Glutamatergic neuron (in vitro differentiated cells): Measurements from ENCODE around the gene DCAF4L1. TPM values are rescaled to one million over a fixed set of nuclear protein-coding genes. Genes with fewer than 3 reads are reported as not detected.
A peak's percentile ranks its signal among the peaks of the same experiment; 100 is the strongest.

Source experiments
- DNase-seq: peaks from one replicate; pipeline ENCODE4 v3.0.0; 2022
- H3K27ac Mint-ChIP-seq: one replicate; pipeline ENCODE4 v1.8.0; 2020; ENCODE audit warnings: mild to moderate bottlenecking, mixed read lengths, inconsistent platforms; ENCODE audit not compliant: unreplicated experiment
- H3K27me3 Mint-ChIP-seq: one replicate; pipeline ENCODE4 v1.8.0; 2020; ENCODE audit warnings: mild to moderate bottlenecking, moderate library complexity, mixed read lengths, inconsistent platforms; ENCODE audit not compliant: unreplicated experiment
- H3K36me3 Mint-ChIP-seq: one replicate; pipeline ENCODE4 v1.8.0; 2020; ENCODE audit warnings: mild to moderate bottlenecking, mixed read lengths, inconsistent platforms; ENCODE audit not compliant: unreplicated experiment
- H3K4me1 Mint-ChIP-seq: one replicate; pipeline ENCODE4 v1.8.0; 2020; ENCODE audit warnings: mild to moderate bottlenecking, low read depth, mixed read lengths, inconsistent platforms; ENCODE audit not compliant: unreplicated experiment
- H3K4me3 Mint-ChIP-seq: one replicate; pipeline ENCODE4 v1.8.0; 2020; ENCODE audit warnings: mild to moderate bottlenecking, mixed read lengths, inconsistent platforms; ENCODE audit not compliant: unreplicated experiment
- H3K9me3 Mint-ChIP-seq: one replicate; pipeline ENCODE4 v1.8.0; 2020; ENCODE audit warnings: mild to moderate bottlenecking, moderate library complexity, mixed read lengths, inconsistent platforms; ENCODE audit not compliant: unreplicated experiment
- total RNA-seq: library from RNA; stranded (reverse); fragmentation: NEBNext Ultra II Directional; extraction: Animal tissue kit (Norgen Biotek cat#: 25700); gene quantifications from one replicate; pipeline ENCODE4 v1.2.1, GENCODE V29; 2021; ENCODE audit not compliant: unreplicated experiment
- TF ChIP-seq, protein P1 (sequence below): fragments of 200-600 bp; sonication (generic); IDR thresholded peaks from one replicate; pipeline ENCODE4 v1.5.0; 2021; ENCODE audit not compliant: partially characterized antibody, unreplicated experiment

Gene DCAF4L1
- total RNA-seq, 1 donor from 2014 or later: 0.17 TPM

- H3K36me3 Mint-ChIP-seq: no peaks in the 10 kb centered on the region
- H3K4me3 Mint-ChIP-seq: peak overlapping the region; percentile 67
- peaks cover 1% of the 10 kb centered on the region for H3K27me3 Mint-ChIP-seq
- DNase-seq: no peak
- H3K27ac Mint-ChIP-seq: no peak overlapping the region
- peaks cover 3% of the 10 kb centered on the region for H3K9me3 Mint-ChIP-seq
- H3K4me1 Mint-ChIP-seq: peaks cover 10% of the 10 kb centered on the region
- TF ChIP-seq, protein P1, sequence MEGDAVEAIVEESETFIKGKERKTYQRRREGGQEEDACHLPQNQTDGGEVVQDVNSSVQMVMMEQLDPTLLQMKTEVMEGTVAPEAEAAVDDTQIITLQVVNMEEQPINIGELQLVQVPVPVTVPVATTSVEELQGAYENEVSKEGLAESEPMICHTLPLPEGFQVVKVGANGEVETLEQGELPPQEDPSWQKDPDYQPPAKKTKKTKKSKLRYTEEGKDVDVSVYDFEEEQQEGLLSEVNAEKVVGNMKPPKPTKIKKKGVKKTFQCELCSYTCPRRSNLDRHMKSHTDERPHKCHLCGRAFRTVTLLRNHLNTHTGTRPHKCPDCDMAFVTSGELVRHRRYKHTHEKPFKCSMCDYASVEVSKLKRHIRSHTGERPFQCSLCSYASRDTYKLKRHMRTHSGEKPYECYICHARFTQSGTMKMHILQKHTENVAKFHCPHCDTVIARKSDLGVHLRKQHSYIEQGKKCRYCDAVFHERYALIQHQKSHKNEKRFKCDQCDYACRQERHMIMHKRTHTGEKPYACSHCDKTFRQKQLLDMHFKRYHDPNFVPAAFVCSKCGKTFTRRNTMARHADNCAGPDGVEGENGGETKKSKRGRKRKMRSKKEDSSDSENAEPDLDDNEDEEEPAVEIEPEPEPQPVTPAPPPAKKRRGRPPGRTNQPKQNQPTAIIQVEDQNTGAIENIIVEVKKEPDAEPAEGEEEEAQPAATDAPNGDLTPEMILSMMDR: no peak
These were observed 10.6 kb downstream of the DCAF4L1 start for GRCh38 chr4:41991916-41992767.

DNA sequence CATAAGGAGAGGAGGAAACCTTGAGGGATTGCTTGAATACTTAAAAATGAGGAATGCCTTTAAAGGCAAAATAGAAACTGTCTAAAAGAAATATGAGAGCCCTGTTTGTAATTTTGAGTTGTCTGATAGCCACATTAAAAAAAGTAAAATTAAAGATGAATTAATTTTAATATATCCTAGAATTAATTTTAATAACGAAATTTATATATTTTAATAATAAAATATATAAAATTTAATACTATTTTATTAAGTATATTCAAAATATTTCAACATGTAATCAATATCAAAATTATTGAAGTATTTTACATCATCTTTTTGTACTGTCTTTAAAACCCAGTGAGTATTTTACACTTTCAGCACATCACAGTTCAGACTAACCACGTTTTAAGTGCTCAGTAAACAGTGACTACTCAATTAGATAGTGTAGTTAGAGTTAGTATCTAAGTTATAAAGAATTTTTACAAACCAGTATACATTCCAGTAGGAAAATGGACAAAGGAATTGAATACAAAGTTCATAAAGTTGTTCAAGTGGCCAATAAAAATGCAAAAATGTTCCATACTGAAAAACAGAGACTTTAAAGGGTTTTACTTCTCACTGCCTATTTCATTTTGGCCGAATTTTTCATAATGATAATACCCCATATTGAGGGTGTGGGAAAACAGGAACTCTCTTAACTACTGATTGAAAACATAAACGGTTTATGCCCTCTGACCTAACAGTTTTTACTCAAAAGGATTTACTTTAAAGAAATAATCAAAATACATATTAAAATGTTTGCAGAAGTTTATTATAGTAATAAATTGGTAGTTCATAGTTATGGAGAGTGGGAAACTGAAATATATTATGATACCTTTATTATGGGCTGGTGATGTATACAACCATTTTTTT, 11.7 kb downstream of the DCAF4L1 start:
- H3K27me3 Mint-ChIP-seq: peaks cover 1% of the 10 kb centered on the region
- peaks cover 10% of the 10 kb centered on the region for H3K4me1 Mint-ChIP-seq
- no peak for DNase-seq
- peaks cover 3% of the 10 kb centered on the region for H3K9me3 Mint-ChIP-seq
- no peaks in the 10 kb centered on the region for H3K36me3 Mint-ChIP-seq
- no peak overlapping the region for H3K4me3 Mint-ChIP-seq
- TF ChIP-seq, protein P1: no peak
- no peak overlapping the region for H3K27ac Mint-ChIP-seq

DNA sequence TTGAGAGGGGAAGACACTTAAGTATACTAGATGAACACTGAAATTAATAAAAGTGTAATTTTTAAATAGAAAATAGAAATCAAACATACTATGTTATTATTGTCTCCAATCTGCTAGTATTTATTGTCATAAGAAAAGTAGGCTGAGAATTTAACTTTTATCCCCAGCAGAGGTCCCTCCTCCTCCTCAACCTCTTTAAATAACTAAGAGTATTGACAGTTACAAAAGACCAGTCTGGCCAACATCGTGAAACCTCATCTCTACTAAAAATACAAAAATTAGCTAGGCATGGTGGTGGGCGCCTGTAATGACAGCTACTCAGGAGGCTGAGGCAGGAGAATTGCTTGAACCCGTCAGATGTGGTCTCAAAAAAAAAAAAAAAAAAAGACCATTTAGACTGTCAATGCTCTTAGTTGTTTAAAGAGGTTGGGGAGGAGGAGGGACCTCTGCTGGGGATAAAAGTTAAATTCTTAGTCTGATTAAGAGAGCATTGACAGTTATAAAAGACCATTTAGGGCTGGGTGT, 13.0 kb downstream of the DCAF4L1 start:
- DNase-seq: no peak
- H3K4me1 Mint-ChIP-seq: peaks cover 8% of the 10 kb centered on the region
- H3K27me3 Mint-ChIP-seq: no peaks in the 10 kb centered on the region
- TF ChIP-seq, protein P1: peak; percentile 34
- peaks cover 3% of the 10 kb centered on the region for H3K9me3 Mint-ChIP-seq
- no peaks in the 10 kb centered on the region for H3K36me3 Mint-ChIP-seq
- H3K4me3 Mint-ChIP-seq: no peak overlapping the region
- H3K27ac Mint-ChIP-seq: no peak overlapping the region

DNA sequence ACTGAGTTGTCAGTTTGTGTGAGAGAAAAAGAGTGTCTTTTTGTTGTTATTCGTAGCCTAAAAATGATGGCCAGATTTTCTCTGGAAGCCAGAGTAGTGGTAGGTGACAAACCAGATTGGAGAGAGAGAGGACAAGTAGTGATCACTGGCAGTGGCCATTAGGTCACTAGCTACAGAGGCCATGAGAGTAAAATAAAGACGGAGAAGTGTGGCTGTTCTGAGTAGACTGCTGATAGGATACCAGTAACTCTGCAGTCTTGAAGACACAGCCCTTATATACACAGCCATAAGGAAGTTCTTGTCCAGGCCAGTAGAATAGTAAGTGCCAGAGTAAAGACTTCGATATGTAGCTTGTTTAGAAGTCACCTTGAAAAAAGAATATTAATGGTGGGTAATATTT, 16.5 kb downstream of the DCAF4L1 start:
- Mint-ChIP-seq H3K9me3 (no peaks in the 10 kb centered on the region), H3K27me3 (no peaks in the 10 kb centered on the region), H3K27ac (no peak overlapping the region), H3K4me1 (no peaks in the 10 kb centered on the region), H3K4me3 (no peak overlapping the region), H3K36me3 (no peaks in the 10 kb centered on the region)
- TF ChIP-seq, protein P1: no peak
- no peak for DNase-seq
